Choroid plexus epithelial cell (primary cell): ENCODE measurements around the gene QRICH2.

Source experiments
- DNase-seq: peaks from one replicate; pipeline ENCODE4 v3.0.0-alpha.2; 2010; ENCODE audit warnings: low read depth
- H3K4me3 ChIP-seq: 2 replicates; pipeline ENCODE4 v1.5.1; 2011; ENCODE audit warnings: low read depth, mild to moderate bottlenecking, control low read depth, low read length, moderate library complexity
- TF ChIP-seq, protein P1 (sequence below): conservative IDR thresholded peaks from 2 replicates; pipeline ENCODE4 v1.5.1; 2011; ENCODE audit warnings: low read depth, mild to moderate bottlenecking, control low read depth, inconsistent platforms, low read length, moderate library complexity

Gene QRICH2

DNA sequence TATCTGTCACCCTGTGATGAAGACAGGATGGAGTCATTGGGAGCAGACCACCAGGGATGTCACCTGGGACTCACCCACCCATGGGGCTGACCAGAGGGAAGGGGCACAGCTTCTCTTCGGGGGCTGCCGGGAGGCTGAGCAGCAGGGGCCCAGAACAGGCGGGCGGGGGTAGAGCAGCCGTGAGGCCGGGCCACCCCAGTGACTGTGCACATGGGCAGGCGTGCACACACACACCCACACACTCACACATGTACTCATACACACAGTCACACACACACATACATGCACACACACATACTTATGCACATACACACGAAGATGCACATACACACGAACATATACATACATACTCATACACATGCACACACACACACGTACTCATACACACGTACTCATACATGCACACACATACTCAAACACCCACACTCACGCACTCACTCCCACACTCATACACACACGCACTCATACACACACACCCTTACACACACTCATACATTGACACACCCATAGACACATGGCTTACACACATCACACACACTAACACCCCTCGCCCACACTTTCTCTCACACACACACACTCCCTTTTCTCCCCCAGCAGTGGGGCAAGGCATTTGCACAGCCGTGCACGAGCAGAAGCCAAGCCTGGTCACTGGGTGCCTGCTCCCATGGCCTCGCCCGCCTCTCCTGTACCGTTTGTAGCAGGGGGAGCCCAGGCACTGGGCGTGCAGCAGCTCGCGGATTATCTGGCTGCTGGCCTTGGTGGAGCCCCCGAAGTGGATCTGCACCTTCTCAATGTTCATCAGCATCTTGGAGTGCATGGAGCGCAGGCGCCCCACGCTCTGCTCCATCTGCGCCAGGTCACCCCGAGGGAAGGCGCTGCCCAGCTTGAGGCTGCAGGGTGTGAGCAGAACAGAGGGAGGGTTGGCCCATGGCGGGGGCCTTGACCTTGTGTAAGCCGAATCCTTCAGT is 30.5 kb downstream of the QRICH2 start:
- H3K4me3 ChIP-seq, result no peak overlapping the region
- no peak for DNase-seq
- TF ChIP-seq, protein P1, sequence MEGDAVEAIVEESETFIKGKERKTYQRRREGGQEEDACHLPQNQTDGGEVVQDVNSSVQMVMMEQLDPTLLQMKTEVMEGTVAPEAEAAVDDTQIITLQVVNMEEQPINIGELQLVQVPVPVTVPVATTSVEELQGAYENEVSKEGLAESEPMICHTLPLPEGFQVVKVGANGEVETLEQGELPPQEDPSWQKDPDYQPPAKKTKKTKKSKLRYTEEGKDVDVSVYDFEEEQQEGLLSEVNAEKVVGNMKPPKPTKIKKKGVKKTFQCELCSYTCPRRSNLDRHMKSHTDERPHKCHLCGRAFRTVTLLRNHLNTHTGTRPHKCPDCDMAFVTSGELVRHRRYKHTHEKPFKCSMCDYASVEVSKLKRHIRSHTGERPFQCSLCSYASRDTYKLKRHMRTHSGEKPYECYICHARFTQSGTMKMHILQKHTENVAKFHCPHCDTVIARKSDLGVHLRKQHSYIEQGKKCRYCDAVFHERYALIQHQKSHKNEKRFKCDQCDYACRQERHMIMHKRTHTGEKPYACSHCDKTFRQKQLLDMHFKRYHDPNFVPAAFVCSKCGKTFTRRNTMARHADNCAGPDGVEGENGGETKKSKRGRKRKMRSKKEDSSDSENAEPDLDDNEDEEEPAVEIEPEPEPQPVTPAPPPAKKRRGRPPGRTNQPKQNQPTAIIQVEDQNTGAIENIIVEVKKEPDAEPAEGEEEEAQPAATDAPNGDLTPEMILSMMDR, result no peak

DNA sequence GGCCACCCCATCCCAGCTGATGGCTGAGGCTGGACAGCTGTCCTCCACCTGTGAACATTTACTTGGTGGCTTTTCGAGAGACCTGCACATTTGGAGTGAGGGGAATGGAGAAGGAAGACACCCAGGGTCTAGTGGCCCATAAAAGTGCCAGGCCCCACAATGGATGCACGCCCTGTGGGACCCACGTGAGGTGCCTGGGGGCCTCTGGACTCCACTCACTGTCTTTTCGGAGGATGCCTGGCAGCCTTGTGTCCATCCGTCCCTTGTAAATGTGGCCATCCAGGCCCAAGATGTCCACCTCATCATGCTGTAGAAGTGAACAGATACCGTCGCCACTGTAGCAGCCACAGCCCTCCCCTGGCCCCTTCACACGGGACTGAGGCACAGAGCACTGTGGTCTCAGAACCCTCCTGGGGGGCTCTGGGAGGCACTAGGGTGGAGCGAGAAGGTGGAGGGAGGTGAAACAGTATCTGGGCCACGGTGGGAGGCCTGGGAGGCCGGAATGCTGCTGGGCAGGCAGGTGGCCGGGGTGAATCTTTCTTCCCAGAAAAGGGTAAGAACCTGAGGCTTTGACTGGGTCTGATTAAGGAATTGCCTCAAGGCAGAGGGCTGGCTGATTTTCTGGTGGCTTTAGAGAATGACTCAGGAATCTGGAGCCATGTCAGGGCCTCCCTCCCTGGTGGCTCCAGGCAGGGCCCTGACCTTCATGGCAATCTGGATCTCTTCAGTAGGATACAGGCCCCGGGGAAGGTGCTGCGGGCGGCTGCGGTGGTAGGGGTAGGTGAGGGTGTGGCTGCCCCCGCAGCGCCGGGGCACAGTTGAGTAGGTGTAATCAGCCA is 31.4 kb downstream of the QRICH2 start:
- DNase-seq, result no peak

DNA sequence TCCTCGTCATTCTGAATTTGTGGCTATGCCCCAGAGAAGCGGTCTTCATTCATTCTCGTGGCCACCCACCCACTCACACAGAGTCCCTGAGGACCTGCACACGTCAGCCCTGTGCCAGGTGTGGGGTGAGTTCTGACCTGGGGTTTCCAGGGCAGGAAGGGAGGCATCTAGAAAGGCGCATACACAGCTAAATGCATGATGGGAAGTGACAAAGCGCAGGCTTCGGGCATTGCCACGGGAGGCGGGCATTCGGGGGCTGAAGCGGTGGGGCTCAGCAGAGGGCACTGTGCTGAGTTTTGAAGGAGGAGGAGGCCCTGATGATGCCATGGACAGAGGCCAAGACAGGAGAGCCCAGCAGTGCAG is 32.0 kb downstream of the QRICH2 start:
- no peak for DNase-seq
- H3K4me3 ChIP-seq, result no peak overlapping the region
- TF ChIP-seq, protein P1, result no peak

More for the DNA sequence above, 31.4 kb downstream of the QRICH2 start:
- no peak overlapping the region for H3K4me3 ChIP-seq
- TF ChIP-seq, protein P1, result no peak

DNA sequence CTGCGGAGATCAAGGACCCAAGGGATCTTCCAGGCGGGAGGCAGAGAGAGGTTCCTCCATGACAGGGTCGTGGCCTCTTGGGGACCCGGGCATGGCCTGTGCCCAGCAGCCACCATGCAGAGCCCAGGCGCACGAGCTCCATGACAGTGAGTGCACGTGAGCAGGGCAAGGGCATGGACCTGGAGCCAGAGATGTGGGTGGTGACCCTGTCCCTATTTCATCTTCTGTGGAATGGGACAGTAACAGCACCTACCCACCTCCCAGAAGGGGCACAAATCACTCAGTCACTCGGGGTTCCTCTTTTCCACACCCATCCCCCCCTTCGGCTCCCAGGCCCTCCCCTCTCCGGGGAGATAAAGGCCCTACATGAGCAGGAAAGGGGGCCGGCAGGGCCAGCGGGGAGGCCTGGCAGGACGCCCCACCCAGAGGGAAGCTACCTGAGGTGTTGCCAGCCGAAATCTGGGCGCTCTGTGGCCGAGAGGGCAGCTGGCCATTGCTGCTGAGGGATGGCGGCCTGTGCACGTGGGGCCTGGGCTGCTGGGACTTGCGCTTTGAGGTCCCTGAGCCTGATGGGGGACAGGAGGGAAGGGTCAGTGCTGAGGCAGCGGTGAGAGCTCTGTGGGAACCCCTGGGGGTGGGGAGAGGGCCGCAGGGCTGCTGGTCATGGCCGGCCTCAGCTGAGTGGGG is 32.6 kb downstream of the QRICH2 start:
- TF ChIP-seq, protein P1, result no peak
- H3K4me3 ChIP-seq, result no peak overlapping the region
- DNase-seq, result no peak

DNA sequence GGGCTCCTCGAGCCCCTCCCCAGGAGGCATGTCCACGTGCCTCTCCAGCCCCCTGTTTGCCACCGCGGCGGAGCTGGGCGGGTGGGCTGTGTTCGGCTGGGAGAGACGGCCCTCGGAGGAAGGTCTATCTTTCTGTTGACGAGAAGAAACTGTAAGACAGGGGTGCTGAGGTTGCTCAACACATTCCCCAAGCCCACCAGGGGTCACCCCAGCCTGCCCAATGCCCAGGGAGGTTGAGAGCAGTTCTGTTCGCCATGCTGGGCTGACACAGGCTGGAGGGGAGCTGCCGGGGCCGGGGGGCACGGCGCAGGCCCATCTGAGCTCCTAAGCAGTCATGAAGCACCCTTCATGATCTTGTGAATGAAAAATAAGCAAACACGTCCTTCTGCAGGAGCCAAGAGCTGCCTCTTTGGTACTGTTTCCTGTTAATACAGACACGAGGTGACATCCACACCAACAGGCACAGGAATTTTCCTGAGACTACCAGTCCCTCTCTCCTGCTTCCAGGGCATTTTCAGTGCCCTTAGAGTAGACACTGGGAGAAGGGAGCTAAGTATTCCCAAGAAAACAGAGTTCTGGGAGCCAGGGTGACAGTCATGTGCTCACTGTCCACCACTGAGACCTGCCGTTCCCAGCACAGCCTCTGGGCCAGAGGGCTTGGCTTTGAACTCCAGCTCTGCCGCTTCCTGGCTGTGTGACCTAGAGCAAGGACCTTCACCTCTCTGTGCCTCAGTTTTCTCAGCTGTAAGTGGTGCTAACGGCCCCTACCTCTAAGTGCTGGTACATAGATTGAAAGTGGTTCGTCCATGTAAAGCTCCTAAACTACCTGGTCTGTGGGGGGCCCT is 33.7 kb downstream of the QRICH2 start:
- TF ChIP-seq, protein P1, result no peak
- no peak overlapping the region for H3K4me3 ChIP-seq
- no peak for DNase-seq
